OCI-LY7 (cell line): ENCODE data around the gene AKAP3. TPM values are rescaled to one million over a fixed set of nuclear protein-coding genes. Genes with fewer than 3 reads are reported as not detected.

Experiments used
- BruUV-seq: library from RNA; stranded (reverse); fragments of 400-500 nt; replicated peaks from 2 replicates; lab custom pipeline; 2021; lab: Mats Ljungman, UMichigan
- CTCF ChIA-PET: fragments of 300-600 bp; sonication (Branson Sonifier 250); formaldehyde crosslinking; loops from one replicate; lab custom pipeline; 2022; ENCODE audit warnings: antibody characterized with exemption; ENCODE audit not compliant: unreplicated experiment; lab: Charles Lee
- POLR2A ChIA-PET: fragments of 300-600 bp; sonication (Branson Sonifier 250); formaldehyde crosslinking; loops from one replicate; lab custom pipeline; 2022; ENCODE audit warnings: antibody characterized with exemption; lab: Charles Lee
- DNase-seq: peaks from one replicate; pipeline ENCODE4 v3.0.0-alpha.2; 2015; ENCODE audit warnings: low spot score
- H2AFZ ChIP-seq: fragments of 200-600 bp; sonication (generic), shearing (Covaris generic); 2 replicates; pipeline ENCODE4 v1.6.1; 2014; ENCODE audit warnings: mild to moderate bottlenecking, antibody characterized with exemption, low read length, moderate library complexity
- H3K27ac ChIP-seq: fragments of 200-600 bp; sonication (generic); 2 replicates; pipeline ENCODE4 v1.5.1; 2014; ENCODE audit warnings: mixed run types, low read depth, mild to moderate bottlenecking, moderate library complexity, low read length, inconsistent platforms; ENCODE audit not compliant: poor library complexity, severe bottlenecking
- H3K36me3 ChIP-seq: fragments of 200-600 bp; sonication (generic); 2 replicates; pipeline ENCODE4 v1.6.1; 2014; ENCODE audit warnings: mild to moderate bottlenecking, antibody characterized with exemption, low read length, moderate library complexity, mixed read lengths; ENCODE audit not compliant: insufficient read depth
- H3K4me1 ChIP-seq: fragments of 200-600 bp; sonication (generic); 2 replicates; pipeline ENCODE4 v1.5.1; 2014; ENCODE audit warnings: mild to moderate bottlenecking, low read length; ENCODE audit not compliant: insufficient read depth, poor library complexity, severe bottlenecking
- H3K4me2 ChIP-seq: fragments of 200-600 bp; sonication (generic); 2 replicates; pipeline ENCODE4 v1.6.1; 2014; ENCODE audit warnings: mild to moderate bottlenecking, low read length
- H3K4me3 ChIP-seq: fragments of 200-600 bp; sonication (generic); 2 replicates; pipeline ENCODE4 v1.5.1; 2014; ENCODE audit warnings: mild to moderate bottlenecking, low read depth, low read length; ENCODE audit not compliant: poor library complexity, severe bottlenecking
- H3K79me2 ChIP-seq: fragments of 200-600 bp; sonication (generic); 2 replicates; pipeline ENCODE4 v1.6.1; 2016; ENCODE audit warnings: low read depth, mild to moderate bottlenecking, low read length, moderate library complexity, mixed read lengths; ENCODE audit not compliant: insufficient read depth
- H3K9me2 ChIP-seq: fragments of 200-600 bp; sonication (generic); 2 replicates; pipeline ENCODE4 v1.6.1; 2016; ENCODE audit warnings: mild to moderate bottlenecking, low read length, mixed read lengths; ENCODE audit not compliant: insufficient read depth
- H3K9me3 ChIP-seq: fragments of 200-600 bp; sonication (generic); 2 replicates; pipeline ENCODE4 v1.6.1; 2014; ENCODE audit warnings: mild to moderate bottlenecking, mixed run types, low read length, mixed read lengths
- H4K20me1 ChIP-seq: fragments of 200-600 bp; sonication (generic); 2 replicates; pipeline ENCODE4 v1.6.1; 2014; ENCODE audit warnings: mild to moderate bottlenecking, antibody characterized with exemption, low read length, moderate library complexity, mixed read lengths; ENCODE audit not compliant: insufficient read depth
- EZH2phosphoT487 ChIP-seq: fragments of 200-600 bp; sonication (generic); IDR thresholded peaks from 2 replicates; pipeline ENCODE4 v1.6.1; 2018; ENCODE audit warnings: low read depth, borderline replicate concordance, mild to moderate bottlenecking, mixed run types, antibody characterized with exemption, low read length, moderate library complexity, mixed read lengths
- intact Hi-C: fragments of 100-400 bp; cut with micrococcal nuclease; formaldehyde crosslinking; loops from one replicate; pipeline ENCODE4 v1.10.0; 2022; ENCODE audit not compliant: unreplicated experiment
- total RNA-seq, 2 experiments: library from RNA; depleted of rRNA in 1 of 2; stranded (reverse); fragments of >200 nt in 1 of 2; shearing (Covaris generic) in 1 of 2; gene quantifications; 2 replicates each; pipeline ENCODE4 v1.2.3, GENCODE V29; 2014 to 2022
- TF ChIP-seq, protein P1 (sequence below): fragments of 200-600 bp; sonication (generic); conservative IDR thresholded peaks from 2 replicates; pipeline ENCODE4 v1.5.1; 2014; ENCODE audit warnings: mild to moderate bottlenecking, antibody characterized with exemption, low read length, moderate library complexity, mixed read lengths

Gene AKAP3
- total RNA-seq, 2 experiments from 2014 or later = 0.92 to 2.4 TPM

DNA sequence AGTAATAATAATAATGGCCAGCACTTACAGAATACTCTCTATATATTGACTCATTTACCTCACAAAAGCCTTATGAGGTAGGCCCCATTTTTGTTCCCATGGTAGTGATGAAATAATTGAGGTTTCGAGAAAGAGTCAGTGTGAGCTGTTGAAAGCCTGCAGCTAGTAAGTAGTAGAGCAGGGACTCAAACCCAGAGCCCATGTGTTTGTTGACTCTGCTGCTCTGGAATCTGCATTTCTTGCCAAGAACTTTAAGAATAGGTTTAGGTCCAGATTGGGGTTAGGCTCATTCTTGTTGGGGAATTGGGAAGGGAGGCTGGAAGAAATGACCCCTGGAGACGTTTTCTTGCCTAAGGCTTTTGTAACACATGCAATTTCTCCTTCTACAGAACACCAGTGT, 58.9 kb downstream of the AKAP3 start:
- no peak overlapping the region for H3K4me2 ChIP-seq
- no peaks in the 10 kb centered on the region for H3K79me2 ChIP-seq
- no peaks in the 10 kb centered on the region for H4K20me1 ChIP-seq
- H3K4me1 ChIP-seq = peaks cover 3% of the 10 kb centered on the region
- H3K9me3 ChIP-seq = no peaks in the 10 kb centered on the region
- no peak for TF ChIP-seq EZH2phosphoT487
- TF ChIP-seq, protein P1, sequence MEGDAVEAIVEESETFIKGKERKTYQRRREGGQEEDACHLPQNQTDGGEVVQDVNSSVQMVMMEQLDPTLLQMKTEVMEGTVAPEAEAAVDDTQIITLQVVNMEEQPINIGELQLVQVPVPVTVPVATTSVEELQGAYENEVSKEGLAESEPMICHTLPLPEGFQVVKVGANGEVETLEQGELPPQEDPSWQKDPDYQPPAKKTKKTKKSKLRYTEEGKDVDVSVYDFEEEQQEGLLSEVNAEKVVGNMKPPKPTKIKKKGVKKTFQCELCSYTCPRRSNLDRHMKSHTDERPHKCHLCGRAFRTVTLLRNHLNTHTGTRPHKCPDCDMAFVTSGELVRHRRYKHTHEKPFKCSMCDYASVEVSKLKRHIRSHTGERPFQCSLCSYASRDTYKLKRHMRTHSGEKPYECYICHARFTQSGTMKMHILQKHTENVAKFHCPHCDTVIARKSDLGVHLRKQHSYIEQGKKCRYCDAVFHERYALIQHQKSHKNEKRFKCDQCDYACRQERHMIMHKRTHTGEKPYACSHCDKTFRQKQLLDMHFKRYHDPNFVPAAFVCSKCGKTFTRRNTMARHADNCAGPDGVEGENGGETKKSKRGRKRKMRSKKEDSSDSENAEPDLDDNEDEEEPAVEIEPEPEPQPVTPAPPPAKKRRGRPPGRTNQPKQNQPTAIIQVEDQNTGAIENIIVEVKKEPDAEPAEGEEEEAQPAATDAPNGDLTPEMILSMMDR = no peak
- DNase-seq = no peak
- H3K27ac ChIP-seq = no peak overlapping the region
- no peaks in the 10 kb centered on the region for H3K36me3 ChIP-seq
- POLR2A ChIA-PET = interaction anchor here (0.9 to 1.2 kb wide), 2 partner anchors 21 to 31 kb away, joined by 3 read pairs; no protein-coding TSS in a partner anchor
- intact Hi-C loops = loop anchor here (10.0 kb wide), 1 partner anchor 415 kb away; no protein-coding TSS in a partner anchor
- H2AFZ ChIP-seq = no peak overlapping the region
- CTCF ChIA-PET = no interaction called here
- H3K4me3 ChIP-seq = no peak overlapping the region
- BruUV-seq = no TSS peak
- H3K9me2 ChIP-seq = no peaks in the 10 kb centered on the region

DNA sequence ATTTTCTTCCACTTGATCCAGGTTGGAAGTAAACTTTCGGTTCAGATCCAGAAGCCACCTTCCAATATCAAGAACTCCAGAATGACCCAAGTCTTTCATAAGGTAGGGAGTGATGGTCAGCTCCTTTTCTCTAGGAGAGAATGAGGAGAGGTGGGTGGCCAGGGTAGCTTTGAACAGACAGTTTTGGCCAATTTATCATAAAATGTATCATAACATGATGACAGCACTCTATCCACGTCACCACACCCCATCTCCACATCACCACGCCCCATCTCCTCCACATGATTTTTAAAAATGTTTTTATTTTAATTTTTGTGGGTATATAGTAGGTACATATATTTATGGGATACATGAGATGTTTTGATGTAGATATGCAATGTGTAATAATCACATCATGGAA, 59.9 kb downstream of the AKAP3 start:
- H3K27ac ChIP-seq = no peak overlapping the region
- H4K20me1 ChIP-seq = no peaks in the 10 kb centered on the region
- no peaks in the 10 kb centered on the region for H3K9me2 ChIP-seq
- intact Hi-C loops = loop anchor here (10.0 kb wide), 1 partner anchor 416 kb away; no protein-coding TSS in a partner anchor
- H3K9me3 ChIP-seq = no peaks in the 10 kb centered on the region
- no peak overlapping the region for H3K4me3 ChIP-seq
- TF ChIP-seq, protein P1 = no peak
- no peak for TF ChIP-seq EZH2phosphoT487
- DNase-seq = no peak
- ChIA-PET CTCF (no interaction called here), POLR2A (no interaction called here)
- H3K36me3 ChIP-seq = no peaks in the 10 kb centered on the region
- no peak overlapping the region for H3K4me2 ChIP-seq
- H3K4me1 ChIP-seq = peaks cover 13% of the 10 kb centered on the region
- no peak overlapping the region for H2AFZ ChIP-seq
- H3K79me2 ChIP-seq = no peaks in the 10 kb centered on the region
- no TSS peak for BruUV-seq

DNA sequence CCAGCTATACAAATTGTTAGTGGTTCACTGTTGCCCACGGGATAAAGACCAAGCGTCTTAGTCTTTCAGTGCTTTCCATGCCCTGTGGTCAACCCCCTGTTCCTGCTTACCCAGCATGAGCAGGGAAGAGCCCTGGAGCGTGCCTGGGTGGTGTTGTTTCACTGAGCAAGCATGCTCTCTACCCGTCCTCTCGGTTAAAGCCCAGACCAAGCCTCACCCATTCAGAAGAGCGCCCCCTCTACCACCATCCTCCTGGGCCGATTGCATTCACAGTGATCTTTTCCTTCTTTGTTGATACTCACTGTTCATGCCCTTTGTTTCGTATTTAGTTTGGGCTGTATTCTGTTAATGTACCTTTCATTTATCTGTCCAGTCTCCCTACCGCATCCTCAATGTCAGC, 61.7 kb downstream of the AKAP3 start:
- intact Hi-C loops = loop anchor here (10.0 kb wide), 1 partner anchor 418 kb away; no protein-coding TSS in a partner anchor
- H3K4me1 ChIP-seq = peaks cover 24% of the 10 kb centered on the region
- no peak overlapping the region for H2AFZ ChIP-seq
- no peak overlapping the region for H3K4me3 ChIP-seq
- no peaks in the 10 kb centered on the region for H4K20me1 ChIP-seq
- no peaks in the 10 kb centered on the region for H3K36me3 ChIP-seq
- no peak for TF ChIP-seq EZH2phosphoT487
- TF ChIP-seq, protein P1 = peak; percentile 38; the same call in 1 of the 2 replicates
- ChIA-PET POLR2A (no interaction called here), CTCF (no interaction called here)
- H3K27ac ChIP-seq = no peak overlapping the region
- no peak for DNase-seq
- H3K79me2 ChIP-seq = no peaks in the 10 kb centered on the region
- H3K4me2 ChIP-seq = no peak overlapping the region
- BruUV-seq = no TSS peak
- H3K9me2 ChIP-seq = no peaks in the 10 kb centered on the region
- no peaks in the 10 kb centered on the region for H3K9me3 ChIP-seq
